Measurements from ENCODE around the gene RAB27A. TPM values are rescaled to one million over a fixed set of nuclear protein-coding genes. Genes with fewer than 3 reads are reported as not detected.

Gene RAB27A
- total RNA-seq, 1 donor from 2014 or later: 17.8 TPM

GRCh38 chr15:55168350-55168974 is 121.2 kb downstream of the RAB27A start:
- H3K9ac ChIP-seq (ENCODE audit: low read length): no peak overlapping the region
- H3K27me3 Mint-ChIP-seq (ENCODE audit: low read depth, unreplicated experiment): no peaks in the 10 kb centered on the region
- no peak overlapping the region for H3K4me2 ChIP-seq (ENCODE audit: low read length)
- H3K79me2 ChIP-seq (ENCODE audit: insufficient read depth, low read length): no peaks in the 10 kb centered on the region
- TF ChIP-seq CTCF (IDR thresholded peaks at IDR 0.05; ENCODE audit: insufficient read depth, low read depth, low read length) (peak; percentile 93), EZH2 (IDR thresholded peaks at IDR 0.05; ENCODE audit: insufficient read depth, low read length) (no peak)
- H3K36me3 Mint-ChIP-seq (ENCODE audit: low read depth, unreplicated experiment): no peaks in the 10 kb centered on the region
- H3K4me3 ChIP-seq (ENCODE audit: insufficient read depth, low read depth, low read length): no peak overlapping the region
- no peaks in the 10 kb centered on the region for H3K27me3 ChIP-seq (ENCODE audit: insufficient read depth, low read length)
- H4K20me1 ChIP-seq (ENCODE audit: insufficient read depth, low read length): no peaks in the 10 kb centered on the region
- H3K4me1 ChIP-seq (ENCODE audit: insufficient read depth, low read length): no peaks in the 10 kb centered on the region
- H2AFZ ChIP-seq (ENCODE audit: low read depth, low read length): no peak overlapping the region
- H3K9me3 Mint-ChIP-seq (ENCODE audit: unreplicated experiment): no peaks in the 10 kb centered on the region
- DNase-seq (ENCODE audit: low read depth) (peak; percentile 34), FAIRE-seq (no peak)
- H3K4me3 Mint-ChIP-seq (ENCODE audit: unreplicated experiment): no peak overlapping the region
- no peak overlapping the region for H3K27ac ChIP-seq (ENCODE audit: low read depth, low read length)
- peaks cover 7% of the 10 kb centered on the region for H3K4me1 Mint-ChIP-seq (ENCODE audit: low read depth, unreplicated experiment)
- H3K27ac Mint-ChIP-seq (ENCODE audit: unreplicated experiment): no peak overlapping the region
- H3K9me3 ChIP-seq (ENCODE audit: insufficient read depth, low read depth, low read length): no peaks in the 10 kb centered on the region
- no peaks in the 10 kb centered on the region for H3K36me3 ChIP-seq (ENCODE audit: insufficient read depth, low read length)

GRCh38 chr15:55164284-55164683 is 125.3 kb downstream of the RAB27A start:
- Histone ChIP-seq H4K20me1 (ENCODE audit: insufficient read depth, low read length) (no peaks in the 10 kb centered on the region), H3K4me1 (ENCODE audit: insufficient read depth, low read length) (no peaks in the 10 kb centered on the region), H3K4me2 (ENCODE audit: low read length) (no peak overlapping the region), H3K9me3 (ENCODE audit: insufficient read depth, low read depth, low read length) (no peaks in the 10 kb centered on the region), H3K79me2 (ENCODE audit: insufficient read depth, low read length) (no peaks in the 10 kb centered on the region), H3K9ac (ENCODE audit: low read length) (no peak overlapping the region), H3K36me3 (ENCODE audit: insufficient read depth, low read length) (no peaks in the 10 kb centered on the region), H3K4me3 (ENCODE audit: insufficient read depth, low read depth, low read length) (no peak overlapping the region), H3K27ac (ENCODE audit: low read depth, low read length) (no peak overlapping the region), H3K27me3 (ENCODE audit: insufficient read depth, low read length) (no peaks in the 10 kb centered on the region), H2AFZ (ENCODE audit: low read depth, low read length) (no peak overlapping the region)
- Mint-ChIP-seq H3K27ac (ENCODE audit: unreplicated experiment) (no peak overlapping the region), H3K27me3 (ENCODE audit: low read depth, unreplicated experiment) (no peaks in the 10 kb centered on the region), H3K4me1 (ENCODE audit: low read depth, unreplicated experiment) (peaks cover 7% of the 10 kb centered on the region), H3K36me3 (ENCODE audit: low read depth, unreplicated experiment) (no peaks in the 10 kb centered on the region), H3K9me3 (ENCODE audit: unreplicated experiment) (no peaks in the 10 kb centered on the region), H3K4me3 (ENCODE audit: unreplicated experiment) (no peak overlapping the region)
- no peak for TF ChIP-seq EZH2 (IDR thresholded peaks at IDR 0.05; ENCODE audit: insufficient read depth, low read length)
- no peak for TF ChIP-seq CTCF (IDR thresholded peaks at IDR 0.05; ENCODE audit: insufficient read depth, low read depth, low read length)
- FAIRE-seq (no peak), DNase-seq (ENCODE audit: low read depth) (no peak)

Other genes with a start within 250 kb of the RAB27A start
- gene RSL24D1, start 92.9 kb downstream of the RAB27A start, total RNA-seq: 71.4 and 76.1 TPM in 2 replicates
- gene PIGBOS1, start 29.3 kb upstream of the RAB27A start, total RNA-seq: 8.9 and 9.5 TPM in 2 replicates
- gene PIGB, start 29.4 kb upstream of the RAB27A start, total RNA-seq: 10.6 and 13.6 TPM in 2 replicates
- 56.3 and 63.1 TPM in 2 replicates for gene CCPG1, start 118.5 kb upstream of the RAB27A start, total RNA-seq
- gene PIERCE2, start 118.7 kb upstream of the RAB27A start, total RNA-seq: 1.6 and 2.6 TPM in 2 replicates
- 2.8 and 3.2 TPM in 2 replicates for gene DNAAF4, start 218.4 kb upstream of the RAB27A start, total RNA-seq

Measured in astrocyte (in vitro differentiated cells and primary cell).